DND-41 (cell line): ENCODE measurements around the gene DZIP1.

Source experiments
- ATAC-seq: fragments of 200-7000 bp; cut with Tn5 transposase; 3 replicates; pipeline ENCODE4 v1.9.1; 2021; ENCODE audit warnings: low read depth; ENCODE audit not compliant: insufficient read depth
- DNase-seq: peaks from one replicate; pipeline ENCODE4 v3.0.0-alpha.2; 2020
- H2AFZ ChIP-seq: 2 replicates; pipeline ENCODE4 v1.6.0; 2012; ENCODE audit warnings: low read depth, low read length
- H3K27ac ChIP-seq: 2 replicates; pipeline ENCODE4 v1.5.1; 2012; ENCODE audit warnings: low read length, inconsistent platforms
- H3K27me3 ChIP-seq: fragments of 200-600 bp; sonication (generic); 2 replicates; pipeline ENCODE4 v1.6.0; 2012; ENCODE audit warnings: low read length, mild to moderate bottlenecking, inconsistent platforms; ENCODE audit not compliant: insufficient read depth, poor library complexity
- H3K36me3 ChIP-seq: 2 replicates; pipeline ENCODE4 v1.5.1; 2012; ENCODE audit warnings: low read length, inconsistent platforms; ENCODE audit not compliant: insufficient read depth
- H3K4me1 ChIP-seq: 2 replicates; pipeline ENCODE4 v1.5.1; 2012; ENCODE audit warnings: mild to moderate bottlenecking, low read length; ENCODE audit not compliant: insufficient read depth
- H3K4me2 ChIP-seq: 2 replicates; pipeline ENCODE4 v1.6.0; 2012; ENCODE audit warnings: mild to moderate bottlenecking, moderate library complexity, low read length, inconsistent platforms; ENCODE audit not compliant: insufficient read depth
- H3K4me3 ChIP-seq, 2 experiments: fragments of 200-600 bp in 1 of 2; shearing (Covaris generic) in 1 of 2; 2 replicates each; pipeline ENCODE4 v1.5.1; 2012 to 2016; ENCODE audit warnings: inconsistent platforms in 2 of 2, low read length in 2 of 2, mild to moderate bottlenecking in 2 of 2, low read depth in 1 of 2, moderate library complexity in 1 of 2
- H3K79me2 ChIP-seq: 2 replicates; pipeline ENCODE4 v1.6.0; 2012; ENCODE audit warnings: low read length, inconsistent platforms; ENCODE audit not compliant: insufficient read depth
- H3K9ac ChIP-seq: 2 replicates; pipeline ENCODE4 v1.6.0; 2012; ENCODE audit warnings: low read depth, mild to moderate bottlenecking, inconsistent platforms, low read length, moderate library complexity
- H3K9me3 ChIP-seq: 2 replicates; pipeline ENCODE4 v1.5.1; 2012; ENCODE audit warnings: low read length, moderate library complexity, mild to moderate bottlenecking, inconsistent platforms; ENCODE audit not compliant: insufficient read depth, severe bottlenecking
- H4K20me1 ChIP-seq: 2 replicates; pipeline ENCODE4 v1.6.0; 2012; ENCODE audit warnings: low read length; ENCODE audit not compliant: insufficient read depth
- EZH2 ChIP-seq: IDR thresholded peaks from 3 replicates; pipeline ENCODE4 v1.6.1; 2012; ENCODE audit warnings: borderline replicate concordance, low read depth, mild to moderate bottlenecking, moderate library complexity, low read length, inconsistent platforms; ENCODE audit not compliant: severe bottlenecking
- TF ChIP-seq, protein P1 (sequence below): IDR thresholded peaks from 2 replicates; pipeline ENCODE4 v1.5.1; 2012; ENCODE audit warnings: borderline replicate concordance, low read length, moderate library complexity, mild to moderate bottlenecking; ENCODE audit not compliant: poor library complexity, severe bottlenecking; ENCODE audit errors: extremely low read depth

The DZIP1 gene

GRCh38 chr13:95541911-95542474 is 102.5 kb downstream of the DZIP1 start:
- DNase-seq (no peak), ATAC-seq (no peak)
- Histone ChIP-seq H4K20me1 (no peaks in the 10 kb centered on the region), H3K79me2 (no peaks in the 10 kb centered on the region), H3K4me1 (no peaks in the 10 kb centered on the region), H3K4me3 (no peak overlapping the region), H3K9ac (no peak overlapping the region), H2AFZ (no peak overlapping the region), H3K9me3 (no peaks in the 10 kb centered on the region), H3K4me2 (no peak overlapping the region), H3K27ac (no peak overlapping the region), H3K27me3 (peaks cover 3% of the 10 kb centered on the region), H3K36me3 (no peaks in the 10 kb centered on the region)
- TF ChIP-seq, protein P1, sequence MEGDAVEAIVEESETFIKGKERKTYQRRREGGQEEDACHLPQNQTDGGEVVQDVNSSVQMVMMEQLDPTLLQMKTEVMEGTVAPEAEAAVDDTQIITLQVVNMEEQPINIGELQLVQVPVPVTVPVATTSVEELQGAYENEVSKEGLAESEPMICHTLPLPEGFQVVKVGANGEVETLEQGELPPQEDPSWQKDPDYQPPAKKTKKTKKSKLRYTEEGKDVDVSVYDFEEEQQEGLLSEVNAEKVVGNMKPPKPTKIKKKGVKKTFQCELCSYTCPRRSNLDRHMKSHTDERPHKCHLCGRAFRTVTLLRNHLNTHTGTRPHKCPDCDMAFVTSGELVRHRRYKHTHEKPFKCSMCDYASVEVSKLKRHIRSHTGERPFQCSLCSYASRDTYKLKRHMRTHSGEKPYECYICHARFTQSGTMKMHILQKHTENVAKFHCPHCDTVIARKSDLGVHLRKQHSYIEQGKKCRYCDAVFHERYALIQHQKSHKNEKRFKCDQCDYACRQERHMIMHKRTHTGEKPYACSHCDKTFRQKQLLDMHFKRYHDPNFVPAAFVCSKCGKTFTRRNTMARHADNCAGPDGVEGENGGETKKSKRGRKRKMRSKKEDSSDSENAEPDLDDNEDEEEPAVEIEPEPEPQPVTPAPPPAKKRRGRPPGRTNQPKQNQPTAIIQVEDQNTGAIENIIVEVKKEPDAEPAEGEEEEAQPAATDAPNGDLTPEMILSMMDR, result no peak
- TF ChIP-seq EZH2, result no peak

- no peak overlapping the region for H3K27ac ChIP-seq
- no peak for DNase-seq
- H3K9me3 ChIP-seq, result no peaks in the 10 kb centered on the region
- H3K79me2 ChIP-seq, result no peaks in the 10 kb centered on the region
- ATAC-seq, result no peak
- H4K20me1 ChIP-seq, result no peaks in the 10 kb centered on the region
- H2AFZ ChIP-seq, result no peak overlapping the region
- H3K27me3 ChIP-seq, result peaks cover 6% of the 10 kb centered on the region
- TF ChIP-seq, protein P1, result no peak
- H3K4me2 ChIP-seq, result no peak overlapping the region
- no peaks in the 10 kb centered on the region for H3K36me3 ChIP-seq
- no peak overlapping the region for H3K4me3 ChIP-seq
- no peaks in the 10 kb centered on the region for H3K4me1 ChIP-seq
- no peak overlapping the region for H3K9ac ChIP-seq
Measured at GRCh38 chr13:95541308-95541707, 103.2 kb downstream of the DZIP1 start.

GRCh38 chr13:95540888-95541287 is 103.6 kb downstream of the DZIP1 start:
- Histone ChIP-seq H3K36me3 (no peaks in the 10 kb centered on the region), H4K20me1 (no peaks in the 10 kb centered on the region), H3K4me1 (no peaks in the 10 kb centered on the region), H3K79me2 (no peaks in the 10 kb centered on the region), H3K4me3 (no peak overlapping the region), H3K27me3 (peaks cover 6% of the 10 kb centered on the region), H3K4me2 (no peak overlapping the region), H3K9ac (no peak overlapping the region), H3K9me3 (no peaks in the 10 kb centered on the region), H3K27ac (no peak overlapping the region), H2AFZ (no peak overlapping the region)
- DNase-seq, result no peak
- no peak for TF ChIP-seq EZH2
- TF ChIP-seq, protein P1, result no peak
- no peak for ATAC-seq

DNA sequence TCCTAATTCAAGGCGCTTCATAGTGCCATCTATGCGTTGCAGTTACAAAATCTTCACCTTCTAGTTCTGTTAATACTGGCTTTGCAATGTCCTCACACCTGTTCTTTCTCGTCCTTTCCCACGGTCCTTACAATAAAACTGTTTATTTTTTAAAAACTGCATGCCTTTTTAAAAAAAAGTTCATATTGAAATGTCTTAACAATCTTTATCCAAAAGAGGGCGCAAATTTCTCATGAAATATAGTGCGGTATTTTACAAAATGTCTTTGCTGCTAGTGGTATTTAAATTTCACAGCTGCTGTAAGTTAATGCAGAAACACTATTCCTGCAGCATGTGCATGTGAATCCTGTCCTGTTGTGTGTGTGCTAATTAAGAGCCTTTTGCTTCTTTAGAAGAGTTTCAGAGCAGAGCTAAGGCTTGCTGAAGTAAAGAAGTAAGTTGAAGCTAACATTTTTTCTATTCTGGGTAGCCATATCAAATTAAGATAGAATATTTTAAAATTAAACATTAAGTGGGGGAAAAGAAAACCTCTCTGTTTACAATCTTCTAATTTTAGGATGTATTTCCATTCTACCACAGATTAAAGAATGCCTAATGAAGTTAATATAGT is 107.8 kb downstream of the DZIP1 start:
- no peaks in the 10 kb centered on the region for H3K4me1 ChIP-seq
- no peaks in the 10 kb centered on the region for H3K36me3 ChIP-seq
- no peak overlapping the region for H3K4me3 ChIP-seq
- ATAC-seq, result no peak
- no peak overlapping the region for H2AFZ ChIP-seq
- no peak for TF ChIP-seq EZH2
- TF ChIP-seq, protein P1, result peak; percentile 55
- no peak for DNase-seq
- H3K9me3 ChIP-seq, result no peaks in the 10 kb centered on the region
- H4K20me1 ChIP-seq, result no peaks in the 10 kb centered on the region
- H3K79me2 ChIP-seq, result no peaks in the 10 kb centered on the region
- H3K9ac ChIP-seq, result no peak overlapping the region
- H3K4me2 ChIP-seq, result no peak overlapping the region
- peaks cover 3% of the 10 kb centered on the region for H3K27me3 ChIP-seq
- no peak overlapping the region for H3K27ac ChIP-seq
